Heart right ventricle (tissue), 16 donors: ENCODE results near the gene BDKRB1. TPM values are rescaled to one million over a fixed set of nuclear protein-coding genes. Genes with fewer than 3 reads are reported as not detected.

Experiments used
- ATAC-seq, 8 donors: fragments of 200-7000 bp; cut with Tn5 transposase; one replicate each; pipeline ENCODE4 v1.9.1; 2020; ENCODE audit warnings: mild to moderate bottlenecking in 8 of 8, moderate library complexity in 8 of 8, moderate number of reproducible peaks in 1 of 8
- DNase-seq, 2 donors: peaks; one replicate each; pipeline ENCODE4 v3.0.0-alpha.2; 2020
- H3K27ac ChIP-seq, 10 donors: fragments of 200-600 bp; sonication (generic) in 2 of 10; one replicate each; pipeline versions ENCODE4 v1.5.0 to v1.8.0; 2020 to 2022; ENCODE audit warnings: mild to moderate bottlenecking in 3 of 10
- H3K27me3 ChIP-seq, 7 donors: fragments of 200-600 bp; one replicate each; pipeline ENCODE4 v1.8.0; 2021 to 2022; ENCODE audit warnings: mild to moderate bottlenecking in 2 of 7
- H3K36me3 ChIP-seq, 9 donors: fragments of 200-600 bp; sonication (generic) in 1 of 9; one replicate each; pipeline versions ENCODE4 v1.5.0 to v1.8.0; 2020 to 2022; ENCODE audit warnings: mild to moderate bottlenecking in 2 of 9
- H3K4me1 ChIP-seq, 9 donors: fragments of 200-600 bp; sonication (generic) in 1 of 9; one replicate each; pipeline versions ENCODE4 v1.5.0 to v1.8.0; 2020 to 2022; ENCODE audit warnings: mild to moderate bottlenecking in 4 of 9
- H3K4me3 ChIP-seq, 10 donors: fragments of 200-600 bp; sonication (generic) in 2 of 10; one replicate each; pipeline versions ENCODE4 v1.5.0 to v1.8.0; 2020 to 2022; ENCODE audit warnings: mild to moderate bottlenecking in 7 of 10, moderate library complexity in 2 of 10
- H3K9me3 ChIP-seq, 11 donors: fragments of 200-600 bp in 10 of 11; sonication (generic) in 2 of 11; one replicate each; pipeline versions ENCODE4 v1.5.0 to v1.8.0; 2013 to 2022; ENCODE audit warnings: mild to moderate bottlenecking in 2 of 11, control low read depth in 1 of 11, moderate library complexity in 1 of 11
- WGBS, 2 donors: extraction: QIAGEN DNeasy Blood & Tissue Kit; methylation state at CpG; one replicate each; pipeline ENCODE4 v1.1.7; 2013; ENCODE audit warnings: inconsistent platforms in 1 of 2; 5-methylcytosine and 5-hydroxymethylcytosine counted together
- intact Hi-C, 10 donors: fragments of 100-400 bp; cut with DNase I; formaldehyde crosslinking; loops; one replicate each; pipeline versions ENCODE4 v1.11.1 to v1.14.2; 2022
- polyA plus RNA-seq, 2 donors: library from polyadenylated mRNA; stranded (reverse); fragments of 200-250 nt; gene quantifications; one replicate each; pipeline ENCODE4 v1.2.3, GENCODE V29; 2013
- total RNA-seq, 10 donors: library from RNA; stranded (reverse); fragmentation: NEBNext Ultra II Directional in 3 of 10; extraction: Animal tissue kit (Norgen Biotek cat#: 25700) in 3 of 10; gene quantifications; one replicate each; pipeline versions ENCODE4 v1.2.1 to v1.2.4, GENCODE V29; 2021 to 2023
- TF ChIP-seq, protein P1 (sequence below), 9 donors: fragments of 200-600 bp; sonication (generic) in 2 of 9; IDR thresholded peaks; one replicate each; pipeline versions ENCODE4 v1.5.0 to v1.8.0; 2021 to 2022; ENCODE audit warnings: antibody characterized with exemption in 9 of 9, mild to moderate bottlenecking in 5 of 9, moderate library complexity in 1 of 9
- donor health status: Arrhythmogenic right ventricular cardiomyopathy.
- donor health status: ischemic (EF 13 %, LVEDD 7.1; RV severe dilation, severe dysfunction).
- donor health status: healthy with polysubstance abuse.
- donor health status: DM: no; HTN: yes; CAD: no.
- donor health status: DM: no; HTN: no; CAD: no.
- donor health status: ischemic (EF 25% LVEDD 6.9; RV normal size, moderate dysfunction).
- donor health status: ischemic (EF 25% LVEDD 5.7; RV mildly dilated, moderate dysfunction).
- donor health status: healthy.
- donor health status: DM: yes; HTN: yes; CAD: no.
- donor health status: Ischemic cardiomyopathy.
- donor health status: ischemic (EF 35%, LVEDD 5.7; RV mildly dilated, moderate dysfunction).
- donor health status: nonischemic (EF 11% LVEDD 7.7; RV severe dilation, severe dysfunction).
- donor health status: DM: yes; HTN: yes; CAD: no.
- donor health status: PGD.
- donor health status: ischemic (EF 29% LVEDD 5.4; RV normal size, mild dysfunction).
- donor health status: nonischemic (EF 23%, LVEDD 6.1; RV moderate dilation, normal function).

Gene BDKRB1
- total and polyA plus RNA-seq, 12 donors, result 0.09 to 0.66 (median 0.39) TPM; not detected in 9

- no peaks in the 10 kb centered on the region for H3K4me1 ChIP-seq
- no peak overlapping the region for H3K4me3 ChIP-seq
- peaks cover 0 to 11% (median 4%) of the 10 kb centered on the region in 7 donors for H3K27me3 ChIP-seq
- H3K27ac ChIP-seq, result no peak overlapping the region
- no peaks in the 10 kb centered on the region for H3K36me3 ChIP-seq
- H3K9me3 ChIP-seq, result peaks cover 0 to 17% (median 5%) of the 10 kb centered on the region in 11 donors
- DNase-seq, result no peak
- no peak for ATAC-seq
- TF ChIP-seq, protein P1, sequence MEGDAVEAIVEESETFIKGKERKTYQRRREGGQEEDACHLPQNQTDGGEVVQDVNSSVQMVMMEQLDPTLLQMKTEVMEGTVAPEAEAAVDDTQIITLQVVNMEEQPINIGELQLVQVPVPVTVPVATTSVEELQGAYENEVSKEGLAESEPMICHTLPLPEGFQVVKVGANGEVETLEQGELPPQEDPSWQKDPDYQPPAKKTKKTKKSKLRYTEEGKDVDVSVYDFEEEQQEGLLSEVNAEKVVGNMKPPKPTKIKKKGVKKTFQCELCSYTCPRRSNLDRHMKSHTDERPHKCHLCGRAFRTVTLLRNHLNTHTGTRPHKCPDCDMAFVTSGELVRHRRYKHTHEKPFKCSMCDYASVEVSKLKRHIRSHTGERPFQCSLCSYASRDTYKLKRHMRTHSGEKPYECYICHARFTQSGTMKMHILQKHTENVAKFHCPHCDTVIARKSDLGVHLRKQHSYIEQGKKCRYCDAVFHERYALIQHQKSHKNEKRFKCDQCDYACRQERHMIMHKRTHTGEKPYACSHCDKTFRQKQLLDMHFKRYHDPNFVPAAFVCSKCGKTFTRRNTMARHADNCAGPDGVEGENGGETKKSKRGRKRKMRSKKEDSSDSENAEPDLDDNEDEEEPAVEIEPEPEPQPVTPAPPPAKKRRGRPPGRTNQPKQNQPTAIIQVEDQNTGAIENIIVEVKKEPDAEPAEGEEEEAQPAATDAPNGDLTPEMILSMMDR (IDR thresholded peaks at IDR 0.05), result no peak
- intact Hi-C loops, result no loop called here
Observed at GRCh38 chr14:96212140-96212539, 43.9 kb upstream of the BDKRB1 start.

DNA sequence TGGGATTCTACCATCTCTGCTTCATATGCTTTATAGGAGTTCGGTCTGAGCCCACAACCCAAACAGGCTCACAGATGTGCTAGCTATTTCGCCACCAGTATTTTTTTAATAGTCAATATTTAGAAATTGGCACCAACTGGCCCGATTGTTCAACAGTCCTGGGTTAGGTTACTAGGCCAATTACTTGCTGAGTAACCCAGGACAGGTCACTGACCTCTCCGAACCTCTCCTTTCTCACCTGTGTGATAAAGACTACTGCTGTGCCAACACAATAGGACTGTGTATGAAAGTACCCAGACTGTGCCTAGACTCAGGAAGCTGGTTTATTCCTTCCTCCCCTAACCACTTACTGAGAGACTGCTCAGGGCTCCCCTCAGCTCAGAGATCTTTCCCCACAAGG lies 43.1 kb upstream of the BDKRB1 start:
- WGBS, 2 donors, result 92 to 93% methylated on average over 4 of the region's 4 CpGs
- intact Hi-C loops, result no loop called here
- no peaks in the 10 kb centered on the region for H3K36me3 ChIP-seq
- H3K27me3 ChIP-seq, result peaks cover 0 to 11% (median 4%) of the 10 kb centered on the region in 7 donors
- ATAC-seq (no peak), DNase-seq (no peak)
- peaks cover 0 to 17% (median 5%) of the 10 kb centered on the region in 11 donors for H3K9me3 ChIP-seq
- H3K4me3 ChIP-seq, result no peak overlapping the region
- no peak overlapping the region for H3K27ac ChIP-seq
- TF ChIP-seq, protein P1 (IDR thresholded peaks at IDR 0.05), result no peak
- H3K4me1 ChIP-seq, result no peaks in the 10 kb centered on the region

DNA sequence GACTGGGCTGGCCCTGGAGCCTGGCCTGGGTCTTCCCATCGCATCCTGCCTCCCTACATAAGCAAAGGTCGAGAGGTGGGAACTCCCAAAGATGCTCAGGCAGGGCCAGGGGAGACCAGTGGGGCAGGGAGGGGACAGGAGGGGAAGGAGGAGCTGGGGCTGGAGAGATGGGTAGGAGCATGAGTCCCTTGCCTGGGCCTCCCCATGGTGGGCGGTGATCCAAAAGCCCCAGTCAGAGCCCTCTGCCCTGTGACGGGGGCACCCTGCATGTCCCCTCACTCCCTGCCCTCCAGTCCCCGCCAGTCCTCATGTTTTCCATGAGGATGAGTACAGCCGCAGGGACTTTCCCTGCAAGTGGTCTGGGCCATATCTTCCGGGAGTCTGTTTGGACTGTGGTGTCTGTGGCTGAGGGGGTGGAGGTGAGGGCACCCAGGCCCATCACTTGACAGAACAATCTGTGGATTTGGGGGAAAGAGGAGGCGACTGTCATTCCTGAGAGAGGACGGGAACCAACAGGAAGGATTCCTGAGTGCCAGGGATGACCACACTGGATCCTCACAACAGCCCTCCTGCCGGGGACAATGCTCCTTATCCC lies 42.0 kb upstream of the BDKRB1 start:
- ATAC-seq, result no peak
- DNase-seq, result no peak
- intact Hi-C loops, result no loop called here
- H3K36me3 ChIP-seq, result no peaks in the 10 kb centered on the region
- peaks cover 0 to 9% (median under 1%) of the 10 kb centered on the region in 7 donors for H3K27me3 ChIP-seq
- no peaks in the 10 kb centered on the region for H3K4me1 ChIP-seq
- whole genome bisulfite sequencing, 2 donors, result 74 to 82% methylated on average over 10 of the region's 10 CpGs
- H3K4me3 ChIP-seq, result no peak overlapping the region
- H3K9me3 ChIP-seq, result peaks cover 0 to 17% (median 5%) of the 10 kb centered on the region in 11 donors
- TF ChIP-seq, protein P1 (IDR thresholded peaks at IDR 0.05), result no peak
- H3K27ac ChIP-seq, result no peak overlapping the region

GRCh38 chr14:96214793-96215192 lies 41.2 kb upstream of the BDKRB1 start:
- Histone ChIP-seq H3K36me3 (no peaks in the 10 kb centered on the region), H3K27ac (no peak overlapping the region), H3K27me3 (peaks cover 0 to 13% (median 0%) of the 10 kb centered on the region in 7 donors), H3K4me3 (no peak overlapping the region), H3K9me3 (peaks cover 0 to 17% (median 5%) of the 10 kb centered on the region in 11 donors), H3K4me1 (no peaks in the 10 kb centered on the region)
- no peak for ATAC-seq
- intact Hi-C loops, result no loop called here
- WGBS, 2 donors, result 85 to 91% methylated on average over 4 of the region's 4 CpGs
- DNase-seq, result no peak
- TF ChIP-seq, protein P1 (IDR thresholded peaks at IDR 0.05), result no peak
